Measurements from ENCODE around the gene DYTN.

- TF ChIP-seq CTCF (IDR thresholded peaks at IDR 0.05): no peak
- no peak for TF ChIP-seq ZFX (IDR thresholded peaks at IDR 0.05; ENCODE audit: borderline replicate concordance)
These were observed 102.6 kb downstream of the DYTN start for GRCh38 chr2:206615417-206616089.
